GM21786 (cell line): Measurements from ENCODE around the gene IQSEC3.

ENCODE experiments used
- ATAC-seq: cut with Tn5 transposase; IDR thresholded peaks from one replicate; pipeline ENCODE4 v1.9.1; 2021; ENCODE audit not compliant: unreplicated experiment

Gene IQSEC3

GRCh38 chr12:138171-138897 lies 71.8 kb downstream of the IQSEC3 start:
- no peak for ATAC-seq

DNA sequence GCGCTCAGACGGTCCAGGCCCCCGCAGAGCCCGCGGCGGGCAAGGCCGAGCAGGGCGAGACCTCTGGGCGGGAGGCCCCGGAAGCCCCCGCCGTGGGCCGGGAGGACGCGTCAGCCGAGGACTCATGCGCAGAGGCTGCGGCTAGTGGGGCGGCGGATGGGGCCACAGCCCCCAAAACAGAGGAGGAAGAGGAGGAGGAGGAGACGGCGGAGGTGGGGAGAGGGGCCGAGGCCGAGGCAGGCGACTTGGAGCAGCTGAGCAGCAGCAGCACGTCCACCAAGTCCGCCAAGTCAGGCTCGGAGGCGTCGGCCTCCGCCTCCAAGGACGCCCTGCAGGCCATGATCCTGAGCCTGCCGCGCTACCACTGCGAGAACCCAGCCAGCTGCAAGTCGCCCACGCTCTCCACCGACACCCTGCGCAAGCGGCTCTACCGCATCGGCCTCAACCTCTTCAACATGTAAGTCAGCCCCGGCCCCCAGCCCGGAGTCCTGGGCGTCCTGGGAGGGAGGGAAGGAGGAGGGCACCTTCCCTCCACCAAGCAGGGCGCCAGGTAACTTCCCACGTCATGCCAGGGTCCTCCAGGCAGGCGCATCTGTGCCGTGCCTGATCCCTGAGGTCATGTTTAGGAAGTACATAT lies 72.4 kb downstream of the IQSEC3 start:
- ATAC-seq = no peak

DNA sequence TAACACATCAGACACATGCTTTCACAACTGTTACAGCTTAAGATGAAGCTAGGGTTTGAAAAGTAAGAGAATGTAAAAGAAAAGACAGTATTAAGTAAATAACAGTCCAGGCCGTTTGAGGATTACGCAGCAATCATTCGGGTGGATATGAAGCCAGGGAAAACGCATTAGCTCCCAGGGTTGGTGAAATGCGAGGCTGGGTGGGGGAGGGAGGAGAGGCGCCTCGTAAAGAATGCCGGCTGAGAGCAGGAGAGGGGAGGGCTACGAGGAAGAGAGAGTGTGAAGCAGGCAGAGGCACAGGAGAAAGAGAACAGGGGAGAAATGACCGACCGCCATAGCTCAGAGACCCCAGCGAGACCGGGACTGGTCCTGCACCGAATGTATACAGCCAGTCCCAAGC lies 73.0 kb downstream of the IQSEC3 start:
- no peak for ATAC-seq

DNA sequence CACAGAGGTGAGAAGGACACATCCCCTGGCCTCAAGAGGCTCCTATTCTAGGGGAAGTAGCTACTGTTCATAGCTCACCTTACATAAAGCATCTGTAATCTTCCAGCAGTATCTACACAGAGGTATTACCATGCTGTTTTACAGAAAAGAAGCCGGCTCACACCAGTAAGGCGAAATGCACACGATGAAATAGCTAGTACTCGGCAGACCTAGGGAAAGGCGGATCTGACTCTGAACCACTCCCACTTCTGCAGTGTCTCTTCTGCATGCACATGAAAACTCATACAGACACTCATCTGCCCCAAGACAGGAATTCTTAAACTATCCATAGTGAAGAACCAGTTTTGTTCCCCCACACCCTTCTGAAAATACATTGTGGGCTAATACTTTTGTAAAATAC lies 73.6 kb downstream of the IQSEC3 start:
- no peak for ATAC-seq

DNA sequence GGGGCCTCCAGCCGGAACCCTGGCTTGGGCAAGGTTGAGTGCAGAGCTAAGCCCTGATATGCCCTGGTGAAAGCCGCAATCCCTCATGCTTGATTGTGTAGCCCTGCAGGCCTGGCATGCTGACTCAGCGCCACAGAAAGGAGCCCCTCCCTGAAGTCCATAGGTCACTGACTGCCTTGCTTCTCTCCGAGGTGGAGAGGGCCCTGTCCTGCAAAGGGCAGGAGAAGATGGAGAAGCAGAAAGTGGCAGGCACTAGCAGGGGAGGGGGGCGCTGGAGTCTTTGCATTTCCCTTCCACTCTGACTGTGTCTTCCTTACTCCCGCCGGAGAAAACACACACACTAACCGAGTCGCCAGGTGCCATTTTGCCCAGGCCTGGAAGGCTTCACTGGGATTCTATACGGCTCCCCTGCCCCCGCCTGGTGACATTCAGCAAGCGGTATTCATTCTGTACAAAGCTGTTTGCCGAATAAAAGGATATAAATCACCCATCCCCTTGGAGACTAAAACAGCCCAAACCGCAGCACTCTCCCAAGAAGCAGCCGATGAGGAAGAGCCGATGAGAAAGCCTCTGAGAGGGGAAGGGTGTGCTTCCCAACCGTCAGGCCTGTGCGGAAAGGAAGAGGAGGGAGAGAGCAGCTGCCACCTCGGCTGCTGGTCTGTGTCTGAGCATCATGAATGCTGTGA lies 77.5 kb downstream of the IQSEC3 start:
- ATAC-seq = no peak

GRCh38 chr12:144650-145284 lies 78.2 kb downstream of the IQSEC3 start:
- ATAC-seq = no peak

DNA sequence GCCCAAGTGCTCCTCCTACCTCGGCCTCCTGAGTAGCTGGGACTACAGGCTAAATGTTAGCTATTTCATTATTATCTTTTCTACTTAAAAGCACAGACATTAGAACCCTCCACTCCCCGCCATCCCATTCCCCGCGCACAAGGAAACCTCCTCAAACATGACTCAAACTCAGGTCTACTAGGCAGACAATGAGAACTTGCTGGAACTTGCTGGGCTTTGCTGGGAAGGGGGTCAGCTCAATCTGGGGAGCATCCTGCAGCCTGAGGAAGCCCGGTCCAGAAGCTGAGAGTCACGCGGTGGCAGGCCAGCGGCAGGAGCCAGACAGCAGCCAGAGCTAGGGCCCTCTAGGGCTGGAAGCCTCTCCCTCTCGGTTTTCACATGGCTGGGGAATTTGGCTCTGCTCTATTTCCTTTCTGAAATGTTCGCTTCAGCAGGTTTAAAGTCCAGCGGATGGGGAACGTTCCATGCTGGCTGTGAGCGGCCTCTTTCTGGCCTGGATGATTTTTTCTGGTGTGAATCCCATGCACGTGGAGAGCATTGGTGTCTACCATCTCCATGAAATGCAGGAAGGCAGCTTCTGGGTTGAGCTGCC lies 78.9 kb downstream of the IQSEC3 start:
- ATAC-seq = no peak

DNA sequence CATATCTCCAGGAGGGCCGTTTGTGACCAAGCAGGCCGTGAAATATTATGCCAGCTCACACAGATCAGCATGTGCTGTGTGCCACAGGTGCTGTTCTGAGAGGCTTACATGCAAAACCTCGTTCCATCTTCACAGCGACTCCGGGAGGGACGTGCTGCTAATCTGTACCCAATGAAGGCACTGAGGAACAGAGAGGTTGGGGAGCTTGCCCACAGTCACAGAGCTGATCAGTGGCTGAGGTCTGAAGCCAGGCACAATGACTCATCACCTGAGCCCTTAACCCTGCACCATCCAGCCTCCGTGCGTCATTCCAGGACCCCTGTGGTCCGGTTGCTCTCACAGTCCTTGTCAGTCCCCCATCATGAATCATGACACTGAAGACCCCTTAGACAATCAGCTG lies 80.7 kb downstream of the IQSEC3 start:
- no peak for ATAC-seq

DNA sequence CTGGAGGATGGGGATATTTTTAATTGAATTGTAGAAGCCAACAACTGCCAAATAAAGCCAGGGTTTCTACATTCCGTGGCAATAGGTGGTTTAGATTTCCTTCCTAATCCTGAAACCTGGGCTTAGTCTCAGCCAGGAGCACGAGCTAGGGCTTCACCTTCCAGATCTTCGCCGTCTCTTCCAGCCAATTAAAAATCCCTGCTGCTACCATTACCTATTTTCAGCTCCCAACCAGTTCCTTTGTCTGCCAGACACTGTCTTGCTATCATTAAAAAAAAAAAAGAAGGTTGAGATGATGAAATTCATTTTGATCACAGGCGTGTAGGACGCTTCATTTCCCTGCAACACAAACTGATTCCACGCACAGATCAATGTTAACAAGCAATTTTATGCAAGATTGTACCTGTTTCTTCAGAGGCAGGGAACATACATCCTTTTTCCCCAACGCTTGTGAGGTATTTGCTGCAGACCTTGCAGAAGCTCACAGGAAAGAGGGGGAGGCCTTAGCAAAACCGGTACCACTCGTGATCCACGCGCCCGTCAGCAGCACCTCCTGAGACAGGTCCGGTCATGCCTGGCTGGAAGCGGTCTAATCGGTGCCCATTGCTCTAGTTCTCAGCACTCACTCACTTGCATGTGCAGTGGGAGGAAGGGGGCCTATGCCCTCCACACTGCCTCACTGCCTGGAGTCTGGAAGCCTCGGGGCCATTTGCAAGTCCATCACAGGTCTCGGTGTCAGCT lies 82.3 kb downstream of the IQSEC3 start:
- ATAC-seq = no peak

DNA sequence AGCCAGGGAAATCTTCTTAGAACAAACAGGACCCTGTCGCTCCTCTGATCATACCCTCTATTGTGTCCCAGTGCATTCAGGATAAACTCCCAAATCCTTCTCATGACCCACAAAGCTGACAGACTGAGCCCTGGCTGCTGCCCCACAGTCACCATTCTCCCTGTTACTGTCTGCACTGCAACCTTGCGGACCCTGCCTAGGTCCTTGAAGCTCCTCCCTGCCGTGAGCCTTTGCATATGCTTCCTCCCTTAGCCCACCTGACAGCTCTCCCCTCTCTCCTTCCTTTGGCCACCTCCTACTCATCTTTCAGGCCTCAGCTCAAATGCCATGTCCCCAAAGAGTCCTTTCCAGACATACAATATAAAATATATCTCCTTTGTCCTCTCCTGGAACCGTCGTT lies 85.0 kb downstream of the IQSEC3 start:
- ATAC-seq = no peak

GRCh38 chr12:152440-152839 lies 85.9 kb downstream of the IQSEC3 start:
- no peak for ATAC-seq

- no peak for ATAC-seq
These were observed 86.6 kb downstream of the IQSEC3 start for GRCh38 chr12:153080-153746.

DNA sequence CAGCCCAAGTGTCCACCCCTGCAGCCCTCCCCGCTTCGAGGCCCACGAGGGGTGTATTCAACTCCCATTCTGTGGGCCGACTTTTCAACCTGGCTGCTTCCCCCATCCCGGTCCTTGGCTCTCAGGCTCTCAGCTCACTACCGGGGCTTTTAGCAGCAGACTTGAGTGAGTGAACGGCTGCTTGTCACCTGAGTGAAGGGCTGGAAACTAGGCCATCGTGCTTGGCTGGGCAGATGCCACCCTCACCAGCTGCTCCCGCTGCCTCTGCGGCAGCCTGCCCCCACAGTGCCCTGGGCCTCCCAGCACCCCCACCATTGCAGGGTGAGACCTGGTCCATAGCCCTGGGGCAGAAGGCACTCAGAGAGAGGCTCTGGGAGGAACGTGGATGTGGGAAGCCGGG lies 87.5 kb downstream of the IQSEC3 start:
- no peak for ATAC-seq

- no peak for ATAC-seq
These were observed 88.4 kb downstream of the IQSEC3 start for GRCh38 chr12:155006-155405.

DNA sequence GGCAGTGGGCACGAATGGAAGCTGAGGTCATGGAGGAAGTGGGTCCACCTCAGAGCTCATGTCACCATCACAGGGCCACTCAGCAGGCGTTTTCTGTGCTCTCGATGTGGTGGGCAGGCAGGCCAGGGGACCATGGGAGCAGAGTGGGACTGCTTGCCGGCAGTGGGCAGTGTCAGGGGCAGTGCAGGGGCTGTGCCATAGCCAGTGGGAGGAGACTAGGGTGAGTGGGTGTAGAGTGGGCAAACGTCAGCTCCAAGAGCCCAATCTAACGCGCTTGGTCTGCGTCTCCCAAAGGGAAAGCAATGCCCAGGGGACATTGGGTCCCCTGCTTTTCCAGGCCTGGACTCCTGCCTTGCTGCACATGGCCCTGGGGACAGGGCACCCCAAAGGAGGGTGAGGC lies 89.1 kb downstream of the IQSEC3 start:
- no peak for ATAC-seq

DNA sequence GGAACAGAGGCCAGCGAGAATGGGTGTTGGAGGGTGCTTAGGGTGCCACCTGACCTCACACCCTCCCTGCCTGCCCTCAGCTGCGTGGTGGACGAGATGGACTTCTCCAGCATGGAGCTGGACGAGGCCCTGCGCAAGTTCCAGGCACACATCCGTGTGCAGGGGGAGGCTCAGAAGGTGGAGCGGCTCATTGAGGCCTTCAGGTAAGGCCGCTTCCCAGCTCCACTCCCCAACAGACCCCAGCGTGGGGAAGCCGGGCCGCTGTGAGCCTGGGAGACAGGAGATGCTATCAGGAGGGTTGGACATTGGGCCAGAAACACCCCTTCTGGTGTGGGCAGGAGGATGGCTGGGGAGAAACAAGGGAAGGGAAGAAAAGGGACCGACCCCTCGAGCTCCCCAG lies 90.4 kb downstream of the IQSEC3 start:
- no peak for ATAC-seq

DNA sequence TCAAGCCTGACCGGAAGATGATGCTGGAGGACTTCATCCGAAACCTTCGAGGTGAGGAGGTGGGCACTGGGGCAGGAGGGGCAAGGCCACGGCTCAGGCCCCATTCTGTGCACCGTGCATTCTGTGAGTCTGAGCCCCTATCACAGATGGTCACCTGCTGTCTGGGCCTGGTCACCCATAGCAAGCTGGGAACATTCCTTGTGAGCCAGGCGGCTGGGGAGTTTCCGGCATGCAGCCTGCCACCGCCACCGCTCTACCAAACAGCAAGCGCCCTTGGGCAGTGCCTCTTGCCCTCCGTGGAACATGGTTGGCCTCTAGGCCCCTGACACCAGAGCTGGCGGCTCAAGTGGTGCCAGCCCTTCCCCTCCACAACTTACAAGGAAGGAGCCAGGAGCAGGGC lies 91.1 kb downstream of the IQSEC3 start:
- no peak for ATAC-seq

- no peak for ATAC-seq
These were observed 92.7 kb downstream of the IQSEC3 start for GRCh38 chr12:159156-159782.

DNA sequence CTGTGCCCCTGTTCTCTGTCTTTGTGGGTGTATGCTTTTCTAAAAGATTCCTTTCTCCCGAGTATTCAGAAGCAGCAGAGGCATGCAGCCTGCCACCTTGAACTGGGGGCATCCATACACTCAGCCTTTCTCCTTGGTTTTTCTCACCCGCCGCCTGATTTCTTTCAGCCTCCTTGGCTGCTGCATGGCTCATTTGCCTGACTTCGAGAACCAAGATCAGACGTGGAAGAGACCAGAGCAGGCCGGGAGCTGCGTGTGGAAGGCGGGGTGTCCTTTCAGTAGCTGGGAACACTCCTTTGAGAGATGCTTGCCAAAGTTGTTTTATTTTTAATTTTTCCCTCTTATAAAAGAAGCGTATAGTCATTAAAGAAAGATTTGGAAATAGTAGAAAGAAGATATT lies 94.3 kb downstream of the IQSEC3 start:
- no peak for ATAC-seq

DNA sequence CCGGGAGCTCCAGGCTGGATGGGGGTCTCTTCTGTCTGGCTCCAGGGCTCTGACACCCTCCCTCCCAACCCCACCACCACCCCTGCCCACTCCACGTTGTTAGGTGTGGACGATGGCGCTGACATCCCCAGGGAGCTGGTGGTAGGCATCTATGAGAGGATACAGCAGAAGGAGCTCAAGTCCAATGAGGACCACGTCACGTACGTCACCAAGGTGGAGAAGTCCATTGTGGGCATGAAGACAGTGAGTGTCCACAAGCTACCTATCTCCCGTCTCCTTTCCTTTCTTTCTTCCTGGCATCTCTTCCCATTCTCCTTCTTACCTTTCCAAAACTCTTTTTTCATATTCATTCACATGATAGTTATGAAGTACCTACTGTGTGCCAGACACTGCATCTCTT lies 95.3 kb downstream of the IQSEC3 start:
- ATAC-seq = no peak
